Smooth muscle cell of the brain vasculature (primary cell): ENCODE data around the gene PPARG.
"Not testable (repeated sequence)": the region's sequence is repeated elsewhere in the genome, so short reads cannot be mapped to it uniquely, and the experiment has no call there.

Experiments used
- DNase-seq: peaks from one replicate; pipeline ENCODE4 v3.0.0-alpha.2; 2012; ENCODE audit warnings: low read depth, low spot score

Gene PPARG

DNA sequence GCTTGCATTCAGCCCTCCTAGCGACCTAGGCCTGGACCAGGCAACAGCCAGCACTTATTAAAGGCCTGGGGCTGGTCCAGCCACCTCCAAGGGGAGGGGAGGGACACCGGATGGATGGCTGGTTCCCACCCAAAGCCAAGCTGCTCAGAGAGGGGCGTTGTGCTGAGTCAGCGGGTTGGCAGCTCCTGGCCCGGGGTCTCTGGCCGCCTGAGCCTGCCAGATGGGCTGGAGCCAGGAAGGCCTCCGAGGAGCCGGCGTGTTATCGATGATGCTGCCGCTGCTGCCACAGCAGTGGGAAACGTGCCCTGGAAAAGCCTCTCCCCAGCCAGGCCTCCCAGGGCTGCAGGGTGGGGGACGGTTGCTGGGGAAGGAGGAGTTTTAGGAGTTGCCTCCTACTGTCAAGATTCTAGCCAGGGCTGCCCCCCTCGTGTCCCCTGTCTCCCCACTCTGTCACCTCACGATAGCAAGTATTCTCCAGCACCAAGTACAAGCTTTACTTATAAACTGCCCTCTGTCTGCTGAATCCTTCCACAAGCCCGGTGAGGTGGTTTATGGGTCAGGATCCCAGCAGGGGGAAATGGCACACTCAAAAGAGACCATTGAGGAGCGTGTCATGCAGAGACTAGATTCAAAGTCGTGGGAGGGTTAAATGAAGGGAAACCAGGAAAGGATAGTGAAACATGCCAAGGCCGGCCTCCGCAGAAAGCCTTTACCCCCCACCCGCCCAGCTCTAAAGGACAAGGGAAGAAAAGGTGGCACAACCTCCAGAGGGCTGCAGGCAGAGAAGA lies 152.3 kb downstream of the PPARG start:
- peak; percentile 54 for DNase-seq

DNA sequence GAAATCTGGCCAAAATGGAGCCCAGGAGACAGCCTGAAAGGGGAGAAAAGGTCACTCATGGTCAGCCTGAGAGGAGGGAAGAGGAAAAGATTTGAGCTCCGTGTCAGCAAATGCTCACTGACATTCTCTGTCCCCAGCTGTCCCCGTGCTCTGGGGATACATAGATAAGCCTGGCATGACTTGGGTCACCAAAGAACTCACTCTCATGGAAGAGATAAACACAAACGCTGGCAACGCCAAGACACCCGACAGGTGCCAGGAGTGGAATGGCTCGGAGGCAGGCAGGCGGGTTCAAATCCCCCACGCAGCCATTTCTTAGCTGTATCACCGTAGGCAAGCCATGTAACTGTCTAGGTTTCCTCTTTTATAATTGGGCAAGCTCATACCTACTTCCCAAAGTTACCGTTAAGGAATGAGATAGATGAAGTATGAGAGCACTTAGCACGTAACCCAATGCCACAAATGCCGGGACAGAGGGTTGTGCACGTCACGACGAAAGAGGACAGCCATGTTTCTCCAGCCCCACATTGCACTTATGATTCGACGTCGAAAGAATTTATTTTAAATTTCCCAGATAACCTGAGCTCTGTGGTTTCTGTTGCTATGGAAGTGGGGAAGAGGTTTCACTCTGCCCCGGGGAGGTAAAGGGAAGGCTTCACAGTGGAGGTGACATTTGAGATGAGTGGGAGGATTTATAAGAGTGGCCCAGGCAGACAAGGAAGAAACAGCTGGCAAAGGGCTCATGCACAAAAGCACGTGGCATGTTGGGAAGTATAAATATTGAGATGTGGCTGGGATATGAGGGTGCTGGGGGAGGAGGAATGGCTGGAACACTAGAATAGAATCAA lies 154.0 kb downstream of the PPARG start:
- DNase-seq, result no peak

DNA sequence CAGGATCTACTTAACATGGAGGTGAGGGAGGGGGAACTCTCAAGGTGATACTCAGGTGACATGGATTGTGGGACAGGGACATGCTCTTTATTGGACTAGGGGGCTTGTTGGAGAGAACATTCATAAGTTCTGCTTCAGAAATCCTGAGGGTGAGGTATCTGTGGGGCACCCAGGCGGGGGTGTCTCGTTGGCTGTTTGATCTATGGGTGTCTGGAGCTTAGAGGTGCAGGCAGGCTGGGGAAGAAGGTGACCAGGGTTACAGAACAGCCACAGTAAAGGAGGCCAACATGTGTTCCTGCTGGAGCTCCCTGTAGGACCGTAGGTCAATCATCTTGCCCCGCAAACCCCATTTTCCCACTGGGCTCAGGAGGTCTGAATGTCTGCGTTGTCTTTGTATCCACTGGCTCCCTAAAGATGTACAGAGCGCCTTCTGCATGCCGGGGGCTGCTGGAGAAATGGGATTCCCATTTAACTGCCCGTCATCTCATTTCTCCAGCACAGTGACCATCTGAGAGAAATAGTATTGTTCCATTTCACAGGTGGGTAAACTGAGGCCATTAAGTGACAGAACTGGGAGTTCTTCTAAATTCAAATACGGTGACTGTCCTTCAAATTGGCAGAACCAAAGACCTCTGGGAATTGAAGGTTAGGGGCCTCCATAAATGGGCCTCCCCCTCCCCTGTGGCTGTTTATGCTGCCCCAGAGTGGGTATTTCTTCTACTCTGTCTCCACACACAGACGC lies 155.1 kb downstream of the PPARG start:
- no peak for DNase-seq

DNA sequence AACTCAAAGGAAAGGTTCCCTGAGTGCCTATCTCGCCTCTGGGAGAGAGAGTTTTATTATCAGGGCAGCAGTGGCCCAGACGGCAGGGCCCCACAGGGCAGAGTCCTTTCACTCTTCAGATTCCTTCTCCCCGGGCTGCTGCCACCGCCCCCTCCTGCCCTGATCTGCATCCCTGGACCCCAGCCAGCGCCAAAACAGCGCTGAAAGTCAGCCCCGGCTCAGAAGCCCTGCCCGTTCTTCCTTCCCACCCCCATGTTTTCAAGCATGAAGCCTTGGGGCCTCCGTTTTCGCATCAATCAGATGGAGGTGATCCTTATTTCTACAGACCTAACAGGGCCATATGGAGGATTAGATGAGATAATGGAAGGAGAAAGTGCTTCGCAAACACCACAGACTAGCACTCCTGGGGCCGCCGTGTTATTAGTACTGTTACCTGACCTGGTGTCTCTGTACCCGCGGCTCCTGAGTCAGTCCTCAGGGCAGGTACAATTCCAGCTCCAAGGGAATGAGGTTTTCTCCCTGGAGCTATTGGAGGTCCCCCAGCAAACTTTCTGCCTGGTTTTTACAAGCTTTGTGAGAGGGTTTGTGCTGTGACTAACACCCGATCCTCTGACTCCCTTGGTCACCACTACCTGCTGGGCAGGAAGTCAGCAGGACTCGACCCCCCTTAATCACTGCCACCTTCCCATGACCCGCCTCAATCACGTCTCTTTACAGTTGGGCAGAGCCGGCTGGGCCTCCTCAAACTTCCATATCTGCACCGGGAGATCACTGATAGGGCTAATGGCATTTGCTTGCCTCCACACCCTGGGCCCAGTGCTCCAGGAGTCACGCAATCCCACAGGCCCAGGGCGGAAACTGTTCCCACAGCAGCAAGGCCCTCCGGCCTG lies 156.0 kb downstream of the PPARG start:
- DNase-seq, result no peak

GRCh38 chr3:12445523-12446240 lies 156.8 kb downstream of the PPARG start:
- DNase-seq, result no peak

DNA sequence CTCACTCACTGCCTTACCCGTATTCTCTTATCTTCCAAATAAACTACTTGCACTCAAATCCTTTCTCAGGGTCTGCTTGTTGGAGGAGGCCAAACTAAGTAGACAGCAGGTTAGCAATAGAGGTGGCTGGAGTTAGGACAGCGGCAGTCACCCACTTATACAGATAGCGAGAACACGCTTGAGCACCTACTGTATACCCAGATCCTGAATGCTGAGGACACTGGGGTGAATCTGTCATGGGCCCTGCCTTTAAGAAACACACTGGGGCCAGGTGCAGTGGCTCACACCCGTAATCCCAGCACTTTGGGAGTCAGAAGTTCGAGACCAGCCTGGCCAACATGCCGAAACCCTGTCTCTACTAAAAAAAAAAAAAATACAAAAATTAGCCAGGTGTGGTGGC lies 157.4 kb downstream of the PPARG start:
- no peak for DNase-seq

GRCh38 chr3:12447075-12447474 lies 158.2 kb downstream of the PPARG start:
- DNase-seq, result no peak

- not testable (repeated sequence) for DNase-seq
Measured at GRCh38 chr3:12448404-12449202, 159.7 kb downstream of the PPARG start.

DNA sequence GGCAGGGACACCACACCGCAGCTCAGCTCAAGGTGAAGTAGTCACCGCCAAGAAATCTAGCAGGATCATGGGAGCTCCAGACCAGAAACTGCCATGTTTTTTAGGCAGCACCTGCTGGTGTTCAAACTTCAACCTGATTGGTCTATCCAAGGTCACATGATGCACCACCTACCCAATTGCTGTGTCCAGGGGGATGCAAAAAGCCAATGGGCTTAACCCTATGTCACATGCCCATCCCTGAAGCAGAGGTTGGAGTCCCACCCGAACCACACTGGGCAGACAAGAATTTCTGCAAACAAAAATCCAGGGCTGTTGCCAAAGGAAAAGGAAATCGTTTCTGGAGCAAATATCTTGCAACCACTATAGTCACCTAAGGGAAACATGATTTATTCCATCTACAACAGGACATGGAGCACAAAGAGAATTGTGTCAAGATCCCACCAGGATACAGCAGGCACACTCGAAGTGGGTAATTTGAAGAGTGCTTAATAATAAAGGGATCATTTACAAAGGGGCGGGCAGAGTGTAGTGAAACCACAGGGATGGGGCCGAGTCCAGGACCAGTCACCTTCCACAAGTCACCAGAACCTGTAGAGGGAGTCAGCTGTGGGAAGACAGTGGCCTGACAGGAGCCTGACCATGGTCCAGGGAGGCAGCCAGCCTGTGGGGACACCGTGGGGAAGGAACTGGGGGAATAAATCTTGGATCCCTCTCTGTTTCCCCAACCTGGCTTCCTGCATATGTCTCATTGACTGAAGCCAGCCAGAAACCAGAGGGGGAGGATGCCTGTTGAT lies 161.2 kb downstream of the PPARG start:
- no peak for DNase-seq

DNA sequence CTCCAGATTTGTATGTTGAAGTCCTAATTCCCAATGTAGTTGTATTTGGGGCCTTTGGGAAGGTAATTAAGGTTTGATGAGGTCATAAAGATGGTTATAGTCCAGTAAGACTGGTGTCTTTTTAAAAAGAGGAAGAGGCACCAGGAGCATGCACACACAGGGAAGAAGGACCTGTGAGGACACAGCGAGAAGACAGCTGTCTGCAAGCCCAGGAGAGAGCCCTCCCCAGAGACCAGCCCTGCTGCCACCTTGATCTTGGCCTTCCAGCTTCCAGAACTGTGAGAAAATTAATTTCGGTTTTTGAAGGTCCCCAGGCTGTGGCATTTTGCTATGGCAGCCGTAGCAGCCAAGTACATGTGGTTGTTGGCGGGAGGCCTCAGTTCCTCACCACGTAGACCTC lies 162.6 kb downstream of the PPARG start:
- no peak for DNase-seq

DNA sequence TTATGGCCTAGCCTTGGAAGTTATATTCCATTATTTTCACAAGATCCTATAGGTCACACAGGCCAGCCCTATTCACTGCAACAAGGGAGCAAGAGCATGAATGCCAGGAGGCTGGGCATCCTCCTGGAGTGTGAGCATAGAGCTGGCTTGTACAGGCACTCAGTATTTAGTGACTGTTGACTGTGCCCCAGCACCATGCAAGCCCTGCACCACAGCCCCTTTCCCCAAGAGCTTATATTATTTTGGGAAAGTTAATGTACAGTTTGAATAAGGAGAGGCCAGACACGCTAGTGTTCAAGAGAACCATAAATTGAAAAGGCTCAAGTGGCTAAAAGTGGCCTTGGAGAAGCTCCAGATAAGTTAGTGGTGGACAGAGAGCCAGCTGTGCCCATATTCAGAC lies 163.1 kb downstream of the PPARG start:
- no peak for DNase-seq

DNA sequence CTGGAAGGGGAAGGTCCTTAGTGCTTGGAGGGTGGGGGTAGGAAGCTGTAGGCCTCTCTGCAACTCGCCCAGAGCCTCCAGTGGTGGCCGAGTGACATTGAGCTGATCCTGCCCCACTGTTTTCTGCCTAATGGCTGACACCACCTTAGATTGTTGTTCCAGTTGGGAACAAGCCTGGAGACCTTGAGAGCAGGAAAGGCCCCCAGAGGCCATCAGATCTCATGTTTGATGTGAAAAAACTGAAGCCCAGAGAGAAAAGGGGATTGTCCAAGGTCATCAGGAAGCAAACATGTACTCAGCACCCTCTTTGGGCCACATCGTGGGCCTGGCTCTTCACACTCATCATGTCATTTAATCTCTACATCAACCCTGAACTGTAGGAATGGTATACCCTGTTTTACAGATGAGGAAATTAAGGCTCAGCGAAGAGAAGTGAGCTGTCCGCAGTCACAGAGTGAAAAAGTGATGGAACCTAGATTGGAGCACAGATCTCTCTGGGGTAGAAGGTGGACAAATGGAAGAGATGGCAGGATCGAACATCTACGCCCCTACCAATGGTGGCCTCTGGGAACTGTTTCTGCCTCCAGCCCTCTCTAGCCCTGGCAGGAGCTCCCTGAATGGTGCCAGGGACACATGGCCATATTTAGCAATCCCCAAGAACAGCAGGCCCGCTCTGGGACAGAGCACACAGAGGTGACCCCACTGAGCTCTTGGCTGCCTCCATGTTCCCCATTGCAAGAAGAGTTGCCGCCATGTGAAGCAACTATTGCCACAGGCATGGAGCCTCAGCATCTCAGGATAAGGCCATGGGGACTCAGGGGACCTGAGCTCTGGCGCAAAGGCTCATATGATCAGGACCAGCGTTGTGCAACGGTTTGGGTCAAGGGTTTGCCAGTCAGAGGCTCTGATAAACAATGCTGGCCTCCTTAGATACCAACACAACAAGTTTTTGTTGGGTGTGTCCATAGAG lies 163.8 kb downstream of the PPARG start:
- DNase-seq, result no peak

DNA sequence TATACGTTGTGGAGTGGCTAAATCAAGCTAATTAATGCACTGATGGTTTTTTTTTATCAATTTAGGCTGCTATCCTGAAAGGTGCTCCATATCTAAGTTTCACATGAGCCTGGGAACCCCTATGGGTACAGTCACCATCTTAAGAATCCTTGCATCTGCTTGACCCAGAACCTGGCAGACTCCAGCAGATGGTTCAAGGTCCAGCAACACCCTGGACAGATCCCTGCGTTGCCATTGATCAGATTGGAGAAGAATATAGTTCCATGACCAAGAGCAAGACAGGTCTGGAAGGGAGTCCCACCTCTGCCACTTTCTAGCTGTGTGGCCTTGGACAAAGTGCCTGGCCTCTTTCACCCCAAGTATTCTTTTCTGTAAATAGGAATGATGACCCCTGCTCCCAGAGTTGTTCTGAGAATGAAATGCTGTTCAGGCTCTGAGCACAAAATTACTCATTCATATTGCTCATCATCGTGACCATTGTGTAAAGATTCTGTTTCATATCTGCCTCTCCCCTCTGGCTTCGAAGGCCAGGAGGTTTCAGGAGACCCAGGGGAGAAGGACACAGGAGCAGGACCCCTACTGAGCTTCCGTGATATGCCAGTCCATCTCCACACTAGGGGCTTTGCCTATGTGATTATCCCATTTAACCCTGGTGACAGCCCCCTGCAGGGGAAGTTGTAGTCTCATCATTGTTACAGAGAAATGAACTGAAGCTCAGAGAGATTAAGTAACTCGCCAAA lies 165.4 kb downstream of the PPARG start:
- DNase-seq, result no peak

DNA sequence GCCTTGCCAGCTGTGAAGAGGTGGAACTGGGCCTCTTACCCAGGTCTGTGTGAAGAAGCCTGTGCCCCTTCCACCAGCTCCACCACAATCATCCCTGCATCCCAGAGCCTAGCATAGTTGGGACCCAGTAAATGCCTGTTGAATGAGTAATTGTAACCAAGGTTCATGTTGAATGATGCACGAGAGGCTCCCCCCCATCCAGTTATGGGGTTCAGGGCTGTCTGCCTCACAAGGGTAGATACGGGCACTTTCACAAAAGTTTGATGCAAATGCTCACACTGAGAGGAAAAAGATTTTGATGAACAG lies 165.9 kb downstream of the PPARG start:
- DNase-seq, result no peak

DNA sequence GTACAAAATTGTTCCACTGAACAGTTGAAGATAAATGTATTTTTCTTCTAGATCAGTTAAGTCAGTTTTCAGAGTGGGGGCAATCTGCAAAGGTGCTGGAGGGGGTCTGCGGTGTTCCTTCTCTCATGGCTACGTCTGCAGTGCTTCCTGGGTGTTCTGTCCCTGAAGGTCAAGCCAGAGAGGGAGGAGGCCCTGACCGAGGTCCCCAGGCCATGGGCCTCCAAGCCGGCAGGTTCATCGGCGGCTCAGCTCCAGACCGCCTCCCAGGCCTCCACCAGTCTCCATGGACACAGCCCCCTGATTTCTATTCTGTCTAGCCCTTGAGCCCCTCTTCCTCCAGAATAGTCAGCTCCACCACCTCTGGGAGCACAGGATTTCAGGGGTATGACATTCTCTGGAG lies 166.9 kb downstream of the PPARG start:
- DNase-seq, result no peak

DNA sequence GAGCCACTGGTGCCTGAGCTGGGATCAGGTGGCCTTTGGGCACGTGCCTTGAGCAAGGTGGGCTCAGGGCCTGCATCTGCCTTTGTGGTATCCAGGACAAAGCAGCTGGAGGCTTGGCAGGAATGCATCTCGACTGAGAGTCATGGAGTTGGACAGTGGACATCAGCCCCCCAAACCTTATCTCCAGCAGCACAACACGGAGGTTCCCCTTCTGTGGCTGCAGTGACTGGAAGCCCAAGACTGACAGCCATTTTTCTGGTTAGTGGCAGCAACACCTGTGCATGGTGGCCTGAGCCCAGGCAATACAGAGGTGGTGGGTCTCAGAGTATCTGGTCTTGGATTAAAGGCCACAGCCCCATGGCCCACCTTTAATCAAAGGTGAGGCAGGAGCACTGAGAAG lies 167.6 kb downstream of the PPARG start:
- no peak for DNase-seq

- DNase-seq, result not testable (repeated sequence)
Measured at GRCh38 chr3:12457380-12457779, 168.5 kb downstream of the PPARG start.
